Measurements from ENCODE around the gene SYTL2. TPM values are rescaled to one million over a fixed set of nuclear protein-coding genes. Genes with fewer than 3 reads are reported as not detected.
A peak's percentile ranks its signal among the peaks of the same experiment; 100 is the strongest.
"Not testable (repeated sequence)": the region's sequence is repeated elsewhere in the genome, so short reads cannot be mapped to it uniquely, and the experiment has no call there.

Gene SYTL2, protein sequence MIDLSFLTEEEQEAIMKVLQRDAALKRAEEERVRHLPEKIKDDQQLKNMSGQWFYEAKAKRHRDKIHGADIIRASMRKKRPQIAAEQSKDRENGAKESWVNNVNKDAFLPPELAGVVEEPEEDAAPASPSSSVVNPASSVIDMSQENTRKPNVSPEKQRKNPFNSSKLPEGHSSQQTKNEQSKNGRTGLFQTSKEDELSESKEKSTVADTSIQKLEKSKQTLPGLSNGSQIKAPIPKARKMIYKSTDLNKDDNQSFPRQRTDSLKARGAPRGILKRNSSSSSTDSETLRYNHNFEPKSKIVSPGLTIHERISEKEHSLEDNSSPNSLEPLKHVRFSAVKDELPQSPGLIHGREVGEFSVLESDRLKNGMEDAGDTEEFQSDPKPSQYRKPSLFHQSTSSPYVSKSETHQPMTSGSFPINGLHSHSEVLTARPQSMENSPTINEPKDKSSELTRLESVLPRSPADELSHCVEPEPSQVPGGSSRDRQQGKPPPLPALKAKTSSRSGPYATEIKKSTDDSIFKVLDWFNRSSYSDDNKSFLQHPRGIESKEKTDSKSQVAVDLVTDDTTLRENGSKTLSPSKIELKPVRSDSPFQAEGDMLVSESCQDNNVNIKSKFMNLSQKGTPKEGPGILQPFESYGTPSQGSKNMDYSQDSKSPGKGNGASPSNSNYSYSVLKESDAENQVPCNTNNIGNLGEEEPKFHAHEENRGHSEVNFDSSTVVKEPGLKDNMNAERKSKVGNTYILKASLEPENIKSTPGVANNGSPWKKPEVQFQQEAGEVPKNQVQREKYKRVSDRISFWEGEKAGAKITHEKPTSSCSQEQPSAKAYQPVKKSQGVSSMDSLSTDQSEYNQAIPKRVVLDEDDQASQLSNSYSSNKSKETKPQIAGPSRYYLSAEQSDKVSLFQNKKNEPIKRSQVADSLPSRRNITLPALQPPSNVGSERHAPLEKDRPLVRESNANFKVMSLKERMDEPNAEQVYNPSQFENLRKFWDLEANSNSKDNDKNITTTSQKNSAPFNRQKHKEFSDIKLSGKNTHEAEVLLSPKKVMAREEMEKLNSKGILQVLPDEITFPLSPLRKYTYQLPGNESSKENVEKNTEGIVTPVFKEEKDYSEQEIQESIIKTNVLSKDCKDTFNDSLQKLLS (N-terminal part only)
- total RNA-seq, result 10 to 100 TPM; 28.3 to 55.3 TPM

DNA sequence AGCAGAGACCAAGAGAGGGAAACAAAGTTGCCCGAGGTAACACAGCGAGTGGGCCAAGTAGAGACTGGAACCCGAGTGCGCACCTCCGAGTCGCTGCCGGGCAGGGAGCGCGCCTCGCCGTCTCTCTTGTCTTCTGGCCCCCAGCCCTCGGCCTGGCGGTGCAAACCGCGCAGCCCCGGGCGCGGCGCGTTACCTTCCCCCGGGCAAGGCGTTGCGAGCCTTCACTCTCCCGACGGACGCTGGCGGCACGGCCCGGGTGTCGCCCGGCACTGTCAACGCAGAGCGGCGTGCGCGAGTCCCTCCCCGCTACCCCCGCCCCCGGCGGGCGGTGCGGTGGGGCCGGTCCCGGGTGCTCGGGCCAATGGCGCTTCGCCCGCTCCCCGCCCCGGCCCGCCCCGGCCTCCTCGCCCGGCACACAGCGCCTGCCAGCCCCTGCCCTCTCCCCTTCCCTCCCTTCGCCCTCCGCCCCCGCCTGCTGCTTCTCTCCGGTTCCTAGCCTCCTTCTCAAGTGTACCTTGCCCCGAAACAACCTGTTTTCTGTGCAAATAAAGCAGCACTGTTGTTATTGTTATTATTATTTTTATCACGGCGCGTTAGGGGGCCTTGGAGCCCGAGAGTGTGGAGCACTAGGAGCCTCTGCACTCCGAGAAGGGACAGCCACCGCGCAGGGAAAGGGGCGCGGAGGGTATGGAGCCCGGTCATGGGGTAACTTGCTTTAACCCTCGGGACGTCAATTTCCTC lies at the start of gene SYTL2:
SYTL2 (minus strand) TSS at position 271 of the 741 bp plus-strand sequence. CDS start 53,416 bp downstream, outside the sequence.
- Histone ChIP-seq H3K27ac (no peak within 1 kb of the TSS), H3K4me3 (peak within 1 kb of the TSS; percentile 10 to 30), H3K9me3 (no peaks in the 10 kb centered on the region), H3K36me3 (replicated peaks in 1 of 2; ENCODE audit: insufficient read depth in 1 of 2, low read depth in 2 of 2) (no peaks in the 10 kb centered on the region), H3K4me1 (peaks cover 16% of the 10 kb centered on the region), H3K27me3 (no peaks in the 10 kb centered on the region)
- DNase-seq (peak; percentile 73 to 81 (median 74)), ATAC-seq (peak; percentile 98)
- TF ChIP-seq, protein P1, sequence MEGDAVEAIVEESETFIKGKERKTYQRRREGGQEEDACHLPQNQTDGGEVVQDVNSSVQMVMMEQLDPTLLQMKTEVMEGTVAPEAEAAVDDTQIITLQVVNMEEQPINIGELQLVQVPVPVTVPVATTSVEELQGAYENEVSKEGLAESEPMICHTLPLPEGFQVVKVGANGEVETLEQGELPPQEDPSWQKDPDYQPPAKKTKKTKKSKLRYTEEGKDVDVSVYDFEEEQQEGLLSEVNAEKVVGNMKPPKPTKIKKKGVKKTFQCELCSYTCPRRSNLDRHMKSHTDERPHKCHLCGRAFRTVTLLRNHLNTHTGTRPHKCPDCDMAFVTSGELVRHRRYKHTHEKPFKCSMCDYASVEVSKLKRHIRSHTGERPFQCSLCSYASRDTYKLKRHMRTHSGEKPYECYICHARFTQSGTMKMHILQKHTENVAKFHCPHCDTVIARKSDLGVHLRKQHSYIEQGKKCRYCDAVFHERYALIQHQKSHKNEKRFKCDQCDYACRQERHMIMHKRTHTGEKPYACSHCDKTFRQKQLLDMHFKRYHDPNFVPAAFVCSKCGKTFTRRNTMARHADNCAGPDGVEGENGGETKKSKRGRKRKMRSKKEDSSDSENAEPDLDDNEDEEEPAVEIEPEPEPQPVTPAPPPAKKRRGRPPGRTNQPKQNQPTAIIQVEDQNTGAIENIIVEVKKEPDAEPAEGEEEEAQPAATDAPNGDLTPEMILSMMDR (IDR thresholded peaks at IDR 0.05), result no peak
- peak; percentile 31 to 65 (median 54) for TF ChIP-seq POLR2A (IDR thresholded peaks at IDR 0.05)
- intact Hi-C loops (cut with DNase I), result no loop called here
- 1 to 3% methylated on average over 17 to 71 of the region's 72 CpGs for WGBS, 2 donors

DNA sequence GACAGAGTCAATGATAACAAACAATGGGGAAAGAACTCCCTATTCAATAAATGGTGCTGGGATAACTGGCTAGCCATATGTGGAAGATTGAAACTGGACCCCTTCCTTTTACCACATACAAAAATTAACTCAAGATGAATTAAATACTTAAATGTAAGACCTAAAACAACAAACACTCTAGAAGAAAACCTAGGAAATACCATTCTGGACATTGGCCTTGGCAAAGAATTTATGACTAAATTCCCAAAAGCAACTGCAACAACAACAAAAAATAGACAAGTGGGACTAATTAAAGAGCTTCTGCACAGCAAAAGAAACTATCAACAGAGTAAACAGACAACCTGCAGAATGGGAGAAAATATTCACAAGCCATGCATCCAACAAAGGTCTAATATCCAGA lies 48.6 kb upstream of the SYTL2 start:
- DNase-seq; ATAC-seq; intact Hi-C loops (cut with DNase I): not testable (repeated sequence)

DNA sequence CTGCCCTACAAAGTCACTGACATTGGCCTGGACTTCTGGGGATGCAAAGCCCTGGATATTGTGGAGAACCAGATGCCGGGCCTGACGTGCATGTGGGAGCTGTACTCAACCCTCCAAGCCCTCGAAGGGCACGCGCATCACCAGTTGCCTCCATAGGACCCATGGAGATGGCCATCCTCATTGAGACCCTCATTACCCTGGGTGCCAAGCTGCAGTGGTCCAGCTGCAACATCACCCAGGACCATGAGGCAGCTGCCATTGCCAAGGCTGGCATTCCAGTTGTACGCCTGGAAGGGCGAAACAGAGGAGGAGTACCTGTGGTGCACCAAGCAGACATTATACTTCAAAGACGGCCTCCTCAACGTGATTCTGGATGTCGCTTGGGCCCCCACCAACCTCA lies 46.2 kb upstream of the SYTL2 start:
- DNase-seq (no peak), ATAC-seq (no peak)
- TF ChIP-seq POLR2A (IDR thresholded peaks at IDR 0.05), result no peak
- TF ChIP-seq, protein P1 (IDR thresholded peaks at IDR 0.05), result no peak
- H3K27me3 ChIP-seq, result no peaks in the 10 kb centered on the region
- no peaks in the 10 kb centered on the region for H3K9me3 ChIP-seq
- intact Hi-C loops (cut with DNase I), result no loop called here
- H3K4me1 ChIP-seq, result peaks cover 5% of the 10 kb centered on the region
- no peaks in the 10 kb centered on the region for H3K36me3 ChIP-seq (replicated peaks in 1 of 2; ENCODE audit: insufficient read depth in 1 of 2, low read depth in 2 of 2)
- WGBS, 2 donors, result 85 to 92% methylated on average over 9 to 10 of the region's 10 CpGs
- H3K4me3 ChIP-seq, result no peak overlapping the region
- H3K27ac ChIP-seq, result no peak overlapping the region

More for the DNA sequence above, 48.6 kb upstream of the SYTL2 start:
- not testable (repeated sequence) for H3K27ac ChIP-seq; H3K4me1 ChIP-seq; H3K9me3 ChIP-seq; H3K27me3 ChIP-seq; H3K4me3 ChIP-seq; H3K36me3 ChIP-seq (replicated peaks in 1 of 2; ENCODE audit: insufficient read depth in 1 of 2, low read depth in 2 of 2)

DNA sequence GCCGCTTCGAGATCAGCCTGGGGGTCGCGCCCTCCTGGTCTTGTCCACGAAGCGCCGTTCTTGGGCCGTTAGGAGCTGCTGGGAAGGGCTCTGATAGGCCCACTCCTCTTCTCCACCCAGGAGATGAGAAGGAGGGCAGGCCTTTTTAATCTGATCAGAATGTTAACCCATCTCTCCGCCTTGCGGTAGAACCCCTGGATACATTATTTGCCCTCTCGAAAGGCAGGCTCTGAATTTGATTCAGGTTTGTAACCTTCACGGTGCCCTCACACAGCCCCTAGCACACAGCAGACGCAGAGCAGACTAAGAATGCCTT lies 44.4 kb upstream of the SYTL2 start, which contains the start of gene CCDC83:
CCDC83 (plus strand) TSS at position 43 of the 316 bp plus-strand sequence. CDS start 9,741 bp downstream, outside the sequence.
- Histone ChIP-seq H3K36me3 (replicated peaks in 1 of 2; ENCODE audit: insufficient read depth in 1 of 2, low read depth in 2 of 2) (no peaks in the 10 kb centered on the region), H3K27me3 (no peaks in the 10 kb centered on the region), H3K27ac (peak within 1 kb of the TSS; percentile 70 to 89 (median 86)), H3K9me3 (no peaks in the 10 kb centered on the region), H3K4me1 (peaks cover 5% of the 10 kb centered on the region), H3K4me3 (peak within 1 kb of the TSS; percentile 17 to 44)
- intact Hi-C loops (cut with DNase I), result no loop called here
- ATAC-seq (no peak), DNase-seq (no peak)
- WGBS, 2 donors, result 31 to 61% methylated on average over 6 to 13 of the region's 13 CpGs
- no peak for TF ChIP-seq POLR2A (IDR thresholded peaks at IDR 0.05)
- TF ChIP-seq, protein P1 (IDR thresholded peaks at IDR 0.05), result no peak
